ENCODE results near the gene EIF2AK2.

Gene EIF2AK2

DNA sequence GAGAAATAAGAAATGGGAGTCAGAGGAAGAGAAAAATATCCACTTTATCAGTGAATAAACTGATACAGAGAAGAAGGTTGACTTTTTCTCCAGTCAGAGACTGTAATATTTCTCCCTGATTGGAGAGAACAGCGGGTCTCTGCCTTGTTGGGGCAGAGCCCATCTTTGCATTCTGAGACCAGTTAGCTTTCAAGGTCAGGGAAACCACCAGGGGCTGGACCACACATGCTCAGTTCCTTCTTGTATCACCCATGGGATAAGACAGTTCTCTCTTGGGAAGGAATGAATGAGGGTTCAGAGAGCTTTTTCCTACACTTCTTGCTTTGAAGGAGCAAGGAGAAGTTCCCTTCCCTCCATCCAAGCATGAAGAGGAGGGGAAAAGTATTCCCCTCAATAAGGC is 60.2 kb downstream of the EIF2AK2 start:
- TF ChIP-seq EGR1 (IDR thresholded peaks at IDR 0.05), result no peak
- TF ChIP-seq TCF12 (IDR thresholded peaks at IDR 0.05; ENCODE audit: low read depth), result no peak
- TF ChIP-seq NFIC (IDR thresholded peaks at IDR 0.05), result no peak

DNA sequence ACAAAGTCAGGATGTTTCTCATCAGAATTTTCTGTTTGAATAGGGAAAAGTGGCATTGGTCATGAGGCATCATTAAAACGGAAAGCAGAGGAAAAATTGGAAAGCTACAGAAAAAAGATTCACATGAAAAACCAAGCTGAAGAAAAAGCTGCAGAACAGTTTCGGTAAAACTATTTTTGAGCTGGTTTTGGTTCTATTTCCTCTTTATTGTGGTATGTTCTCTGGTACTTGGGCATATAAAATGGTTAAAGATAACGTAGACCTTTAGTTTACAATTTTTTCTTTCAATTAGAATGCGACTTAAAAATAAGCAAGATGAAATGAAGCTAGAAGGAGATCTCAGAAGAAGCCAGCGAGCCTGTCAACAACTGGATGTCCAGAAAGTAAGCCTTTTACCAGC is 64.9 kb downstream of the EIF2AK2 start:
- TF ChIP-seq, protein P1, sequence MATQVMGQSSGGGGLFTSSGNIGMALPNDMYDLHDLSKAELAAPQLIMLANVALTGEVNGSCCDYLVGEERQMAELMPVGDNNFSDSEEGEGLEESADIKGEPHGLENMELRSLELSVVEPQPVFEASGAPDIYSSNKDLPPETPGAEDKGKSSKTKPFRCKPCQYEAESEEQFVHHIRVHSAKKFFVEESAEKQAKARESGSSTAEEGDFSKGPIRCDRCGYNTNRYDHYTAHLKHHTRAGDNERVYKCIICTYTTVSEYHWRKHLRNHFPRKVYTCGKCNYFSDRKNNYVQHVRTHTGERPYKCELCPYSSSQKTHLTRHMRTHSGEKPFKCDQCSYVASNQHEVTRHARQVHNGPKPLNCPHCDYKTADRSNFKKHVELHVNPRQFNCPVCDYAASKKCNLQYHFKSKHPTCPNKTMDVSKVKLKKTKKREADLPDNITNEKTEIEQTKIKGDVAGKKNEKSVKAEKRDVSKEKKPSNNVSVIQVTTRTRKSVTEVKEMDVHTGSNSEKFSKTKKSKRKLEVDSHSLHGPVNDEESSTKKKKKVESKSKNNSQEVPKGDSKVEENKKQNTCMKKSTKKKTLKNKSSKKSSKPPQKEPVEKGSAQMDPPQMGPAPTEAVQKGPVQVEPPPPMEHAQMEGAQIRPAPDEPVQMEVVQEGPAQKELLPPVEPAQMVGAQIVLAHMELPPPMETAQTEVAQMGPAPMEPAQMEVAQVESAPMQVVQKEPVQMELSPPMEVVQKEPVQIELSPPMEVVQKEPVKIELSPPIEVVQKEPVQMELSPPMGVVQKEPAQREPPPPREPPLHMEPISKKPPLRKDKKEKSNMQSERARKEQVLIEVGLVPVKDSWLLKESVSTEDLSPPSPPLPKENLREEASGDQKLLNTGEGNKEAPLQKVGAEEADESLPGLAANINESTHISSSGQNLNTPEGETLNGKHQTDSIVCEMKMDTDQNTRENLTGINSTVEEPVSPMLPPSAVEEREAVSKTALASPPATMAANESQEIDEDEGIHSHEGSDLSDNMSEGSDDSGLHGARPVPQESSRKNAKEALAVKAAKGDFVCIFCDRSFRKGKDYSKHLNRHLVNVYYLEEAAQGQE (IDR thresholded peaks at IDR 0.05; ENCODE audit: low read depth), result no peak
- TF ChIP-seq, protein P2, sequence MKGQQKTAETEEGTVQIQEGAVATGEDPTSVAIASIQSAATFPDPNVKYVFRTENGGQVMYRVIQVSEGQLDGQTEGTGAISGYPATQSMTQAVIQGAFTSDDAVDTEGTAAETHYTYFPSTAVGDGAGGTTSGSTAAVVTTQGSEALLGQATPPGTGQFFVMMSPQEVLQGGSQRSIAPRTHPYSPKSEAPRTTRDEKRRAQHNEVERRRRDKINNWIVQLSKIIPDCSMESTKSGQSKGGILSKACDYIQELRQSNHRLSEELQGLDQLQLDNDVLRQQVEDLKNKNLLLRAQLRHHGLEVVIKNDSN (IDR thresholded peaks at IDR 0.05), result no peak
- no peak for TF ChIP-seq NFIC (IDR thresholded peaks at IDR 0.05)
- no peak for TF ChIP-seq EGR1 (IDR thresholded peaks at IDR 0.05)
- TF ChIP-seq, protein P3, sequence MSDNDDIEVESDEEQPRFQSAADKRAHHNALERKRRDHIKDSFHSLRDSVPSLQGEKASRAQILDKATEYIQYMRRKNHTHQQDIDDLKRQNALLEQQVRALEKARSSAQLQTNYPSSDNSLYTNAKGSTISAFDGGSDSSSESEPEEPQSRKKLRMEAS (IDR thresholded peaks at IDR 0.05), result no peak
- TF ChIP-seq CEBPB (IDR thresholded peaks at IDR 0.05), result no peak
- no peak for TF ChIP-seq CREB1 (IDR thresholded peaks at IDR 0.05; ENCODE audit: low read depth)
- no peak for TF ChIP-seq RAD21 (IDR thresholded peaks at IDR 0.05; ENCODE audit: low read depth)

DNA sequence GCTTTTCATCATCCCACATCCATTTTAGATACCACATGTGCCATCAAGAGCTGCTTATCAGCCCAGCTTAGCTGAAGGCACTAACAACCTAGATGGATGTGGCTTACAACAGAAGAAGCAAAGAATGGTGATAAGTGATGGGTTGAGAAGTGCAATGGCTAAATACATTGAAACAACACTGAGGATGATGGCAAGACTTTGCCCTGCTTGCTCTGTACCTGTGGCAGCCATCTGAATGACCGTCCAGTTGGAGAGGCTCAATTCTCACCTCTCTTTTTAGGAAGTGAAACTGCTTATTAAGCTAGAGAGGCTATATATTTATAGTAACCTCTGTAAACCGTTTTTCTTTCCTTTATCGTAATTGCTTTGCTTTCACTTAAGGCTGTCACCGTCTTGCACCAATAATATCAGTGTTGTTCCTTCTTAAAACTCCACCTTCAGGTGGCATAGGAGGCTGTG is 66.7 kb downstream of the EIF2AK2 start:
- TF ChIP-seq, protein P1 (IDR thresholded peaks at IDR 0.05; ENCODE audit: low read depth), result no peak
- no peak for TF ChIP-seq TAF1 (IDR thresholded peaks at IDR 0.05; ENCODE audit: low read depth)
- no peak for TF ChIP-seq RAD21 (IDR thresholded peaks at IDR 0.05; ENCODE audit: low read depth)
- TF ChIP-seq EP300 (IDR thresholded peaks at IDR 0.05; ENCODE audit: borderline replicate concordance), result no peak
- no peak for TF ChIP-seq CEBPB (IDR thresholded peaks at IDR 0.05)
- TF ChIP-seq FOXM1 (IDR thresholded peaks at IDR 0.05; ENCODE audit: borderline replicate concordance, low read depth), result no peak
- TF ChIP-seq, protein P3 (IDR thresholded peaks at IDR 0.05), result no peak
- TF ChIP-seq CREB1 (IDR thresholded peaks at IDR 0.05; ENCODE audit: low read depth), result no peak
- TF ChIP-seq, protein P2 (IDR thresholded peaks at IDR 0.05), result no peak
- no peak for TF ChIP-seq NFIC (IDR thresholded peaks at IDR 0.05)
- TF ChIP-seq YY1 (IDR thresholded peaks at IDR 0.05; ENCODE audit: low read depth), result no peak
- no peak for TF ChIP-seq TEAD4 (IDR thresholded peaks at IDR 0.05)
- TF ChIP-seq ZBTB7A (IDR thresholded peaks at IDR 0.05; ENCODE audit: low read depth), result no peak
- TF ChIP-seq TCF12 (IDR thresholded peaks at IDR 0.05; ENCODE audit: low read depth), result no peak

DNA sequence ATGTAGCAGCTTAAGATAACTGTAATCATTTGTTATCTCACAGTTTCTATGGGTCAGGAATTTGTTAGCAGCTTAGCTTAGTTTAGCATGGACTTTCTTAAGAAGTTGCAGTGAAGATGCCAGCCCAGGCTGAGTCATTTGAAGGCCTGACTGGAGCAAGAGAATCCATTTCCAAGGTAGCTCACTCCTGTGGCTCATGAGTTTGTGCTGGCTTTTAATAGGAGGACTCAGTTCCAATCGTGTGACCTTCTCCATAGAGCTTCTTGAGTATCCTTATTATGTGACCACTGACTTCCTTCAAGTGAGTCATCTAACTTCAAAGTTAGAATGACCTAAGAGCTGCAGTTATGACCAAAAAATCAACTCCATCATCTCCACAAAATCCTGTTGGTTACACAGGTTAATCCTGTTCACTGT is 71.0 kb downstream of the EIF2AK2 start:
- TF ChIP-seq EP300 (IDR thresholded peaks at IDR 0.05; ENCODE audit: borderline replicate concordance) (no peak), YY1 (IDR thresholded peaks at IDR 0.05; ENCODE audit: low read depth) (no peak), EGR1 (IDR thresholded peaks at IDR 0.05) (no peak)

DNA sequence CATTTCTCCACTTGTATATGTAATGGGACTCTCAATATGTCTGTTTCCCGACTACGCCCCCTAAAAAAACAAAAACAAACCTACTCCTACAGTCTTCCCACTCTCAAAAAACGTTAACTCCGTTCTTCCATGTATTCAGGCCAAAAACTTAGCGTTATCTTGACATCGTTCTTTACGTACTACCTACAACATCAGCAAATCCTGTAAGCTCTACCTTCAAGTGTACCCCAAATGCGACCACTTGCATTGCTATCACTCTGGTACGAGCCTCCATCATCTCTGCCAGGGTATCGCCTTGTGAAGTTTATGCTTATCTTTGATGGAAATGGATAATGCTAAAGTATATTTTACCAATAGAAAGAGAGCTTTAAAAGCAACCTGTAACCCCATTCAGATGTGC is 72.0 kb downstream of the EIF2AK2 start:
- TF ChIP-seq FOXM1 (IDR thresholded peaks at IDR 0.05; ENCODE audit: borderline replicate concordance, low read depth) (no peak), NFIC (IDR thresholded peaks at IDR 0.05) (no peak), CREB1 (IDR thresholded peaks at IDR 0.05; ENCODE audit: low read depth) (no peak), EGR1 (IDR thresholded peaks at IDR 0.05) (no peak), CEBPB (IDR thresholded peaks at IDR 0.05) (no peak), TCF12 (IDR thresholded peaks at IDR 0.05; ENCODE audit: low read depth) (no peak), YY1 (IDR thresholded peaks at IDR 0.05; ENCODE audit: low read depth) (no peak), ZBTB7A (IDR thresholded peaks at IDR 0.05; ENCODE audit: low read depth) (no peak)
- TF ChIP-seq, protein P3 (IDR thresholded peaks at IDR 0.05), result no peak
- TF ChIP-seq, protein P1 (IDR thresholded peaks at IDR 0.05; ENCODE audit: low read depth), result no peak
